HG03066 (cell line): ENCODE results near the gene KAT5.
"Not testable (repeated sequence)": the region's sequence is repeated elsewhere in the genome, so short reads cannot be mapped to it uniquely, and the experiment has no call there.

Experiments used
- ATAC-seq: cut with Tn5 transposase; IDR thresholded peaks from one replicate; pipeline ENCODE4 v1.9.1; 2021; ENCODE audit warnings: low read depth; ENCODE audit not compliant: unreplicated experiment

KAT5 gene

DNA sequence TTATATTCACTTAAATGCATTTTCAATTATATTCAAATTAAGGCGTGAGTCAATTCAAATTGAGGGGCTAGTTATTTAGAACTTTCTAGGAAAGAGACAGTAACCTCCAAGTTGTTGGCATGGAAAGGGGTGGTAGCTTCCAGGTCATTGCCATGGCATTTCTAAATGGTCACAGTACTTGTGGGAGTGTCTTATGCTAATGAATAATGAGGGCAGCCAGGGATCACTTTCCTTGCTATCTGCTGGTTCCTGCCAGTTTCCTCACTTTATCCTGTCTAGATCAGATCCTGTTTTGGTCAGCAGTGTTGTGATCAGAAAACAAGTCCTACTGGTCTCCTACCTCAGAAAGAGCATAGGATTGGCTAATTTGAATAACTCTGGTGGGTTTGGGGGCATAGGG, 30.3 kb downstream of the KAT5 start:
- ATAC-seq, result no peak

DNA sequence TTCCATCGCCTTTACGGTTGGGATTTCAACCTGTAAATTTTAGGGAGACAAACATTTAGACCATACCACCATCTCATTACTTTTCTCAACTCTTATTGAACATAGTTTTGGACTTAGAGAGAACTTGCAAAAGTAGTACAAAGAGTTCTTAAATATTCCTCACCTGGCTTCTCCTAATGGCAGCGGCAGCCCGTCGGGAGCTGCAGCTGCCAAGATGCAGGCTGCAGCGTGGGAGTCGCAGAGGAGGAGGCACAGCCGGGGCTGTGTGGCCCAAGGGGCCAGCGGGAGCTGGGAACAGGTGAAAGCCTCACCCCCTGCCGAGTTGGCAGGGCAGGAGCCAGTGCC, 31.6 kb downstream of the KAT5 start:
- ATAC-seq, result no peak

DNA sequence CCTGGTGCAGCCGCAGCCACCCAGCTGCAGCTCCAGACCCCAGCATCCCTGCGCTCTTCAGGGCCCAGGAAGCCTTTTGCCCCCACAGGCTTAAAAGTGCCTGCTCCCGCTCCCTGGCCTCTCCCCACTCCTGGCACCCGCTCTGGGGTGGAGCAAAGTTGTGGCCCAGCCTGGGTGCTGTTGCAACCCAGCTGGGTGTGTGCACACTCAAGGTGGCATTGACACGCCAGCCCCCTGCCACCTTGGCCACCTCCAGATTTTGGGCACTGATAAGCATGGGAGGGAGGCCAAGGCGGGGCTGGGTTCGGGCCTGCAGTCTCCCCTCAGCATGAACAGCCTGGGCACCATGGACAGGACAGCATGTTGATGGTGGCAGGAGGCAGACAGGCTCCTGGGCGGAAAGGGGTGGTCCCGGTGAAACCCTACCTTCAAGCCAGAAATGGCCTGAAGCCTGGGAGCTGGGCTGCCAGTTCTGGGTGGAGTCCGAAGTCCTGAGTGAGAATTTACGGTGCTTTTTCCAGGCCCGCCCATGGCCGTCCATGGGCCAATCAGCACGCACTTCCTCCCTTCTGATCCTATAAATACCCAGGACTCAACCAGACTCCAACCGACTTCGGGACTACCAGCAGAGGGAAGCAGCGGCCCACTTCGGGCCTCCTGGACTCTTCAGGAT, 32.1 kb downstream of the KAT5 start:
- ATAC-seq, result no peak

DNA sequence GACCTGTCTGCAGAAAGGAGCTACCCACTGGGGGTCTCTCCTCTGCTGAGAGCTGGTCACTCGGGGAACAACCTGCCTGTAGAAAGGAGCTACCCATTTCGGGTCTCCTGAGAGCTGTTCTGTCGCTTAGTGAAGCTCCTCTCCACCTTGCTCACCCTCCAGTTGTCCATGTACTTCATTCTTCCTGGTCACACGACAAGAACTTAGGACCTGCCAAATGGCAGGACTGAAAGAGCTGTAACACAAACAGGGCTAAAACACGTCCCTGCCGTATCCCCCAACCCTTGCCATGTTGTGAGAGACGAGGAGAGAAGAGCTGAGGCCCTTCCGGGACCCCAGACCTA, 32.6 kb downstream of the KAT5 start:
- ATAC-seq, result no peak

DNA sequence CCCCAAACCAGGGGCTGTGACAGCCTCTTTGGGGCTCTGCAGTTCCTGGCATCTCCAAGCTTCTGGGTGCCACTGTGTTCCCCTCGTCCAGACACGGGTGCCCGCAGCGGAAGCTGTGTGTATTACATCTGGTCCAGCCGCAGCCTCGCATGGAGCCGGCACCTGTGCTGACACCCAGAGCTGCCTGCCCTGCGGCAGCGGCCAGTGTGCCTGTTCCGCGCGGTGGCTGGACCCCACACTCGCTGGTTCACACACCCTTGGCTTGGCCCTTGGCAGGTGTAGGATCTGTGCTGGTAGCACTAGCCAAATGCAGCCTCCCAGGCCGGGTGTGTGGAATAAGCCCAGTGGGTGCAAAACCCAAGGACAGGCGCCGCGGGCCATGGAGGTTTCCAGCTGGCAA, 33.0 kb downstream of the KAT5 start:
- ATAC-seq, result no peak

DNA sequence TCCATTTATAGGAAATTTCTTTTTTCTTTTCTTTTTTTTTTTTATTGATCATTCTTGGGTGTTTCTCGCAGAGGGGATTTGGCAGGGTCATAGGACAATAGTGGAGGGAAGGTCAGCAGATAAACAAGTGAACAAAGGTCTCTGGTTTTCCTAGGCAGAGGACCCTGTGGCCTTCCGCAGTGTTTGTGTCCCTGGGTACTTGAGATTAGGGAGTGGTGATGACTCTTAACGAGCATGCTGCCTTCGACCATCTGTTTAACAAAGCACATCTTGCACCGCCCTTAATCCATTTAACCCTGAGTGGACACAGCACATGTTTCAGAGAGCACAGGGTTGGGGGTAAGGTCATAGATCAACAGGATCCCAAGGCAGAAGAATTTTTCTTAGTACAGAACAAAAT, 50.1 kb downstream of the KAT5 start:
- not testable (repeated sequence) for ATAC-seq

DNA sequence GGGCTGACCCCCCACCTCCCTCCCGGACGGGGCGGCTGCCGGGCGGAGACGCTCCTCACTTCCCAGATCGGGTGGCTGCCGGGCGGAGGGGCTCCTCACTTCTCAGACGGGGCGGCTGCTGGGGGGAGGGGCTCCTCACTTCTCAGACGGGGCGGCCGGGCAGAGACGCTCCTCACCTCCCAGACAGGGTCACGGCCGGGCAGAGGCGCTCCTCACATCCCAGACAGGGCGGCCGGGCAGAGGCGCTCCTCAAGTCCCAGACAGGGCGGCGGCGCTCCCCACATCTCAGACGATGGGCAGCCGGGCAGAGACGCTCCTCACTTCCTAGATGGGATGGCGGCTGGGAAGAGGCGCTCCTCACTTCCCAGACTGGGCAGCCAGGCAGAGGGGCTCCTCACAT, 50.8 kb downstream of the KAT5 start:
- not testable (repeated sequence) for ATAC-seq

DNA sequence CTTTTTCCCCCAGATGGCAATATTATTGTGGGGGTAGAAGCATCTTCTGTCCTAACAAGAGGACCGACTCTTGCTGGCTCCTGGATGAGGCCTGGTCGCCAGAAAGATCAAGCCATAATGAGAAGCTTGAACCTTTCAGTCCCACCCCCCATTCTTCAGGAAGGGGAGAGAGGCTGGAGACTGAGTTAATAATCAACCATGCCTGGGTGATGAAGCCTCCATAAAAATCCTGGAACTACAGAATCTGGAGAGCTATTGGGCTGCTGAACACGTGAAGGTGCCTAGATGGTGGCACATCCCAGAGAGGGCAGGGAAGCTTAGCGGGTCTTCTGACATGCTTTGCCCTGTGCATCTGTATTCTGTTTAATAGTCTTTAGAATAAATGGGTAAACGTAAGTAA, 52.4 kb downstream of the KAT5 start:
- ATAC-seq, result no peak

DNA sequence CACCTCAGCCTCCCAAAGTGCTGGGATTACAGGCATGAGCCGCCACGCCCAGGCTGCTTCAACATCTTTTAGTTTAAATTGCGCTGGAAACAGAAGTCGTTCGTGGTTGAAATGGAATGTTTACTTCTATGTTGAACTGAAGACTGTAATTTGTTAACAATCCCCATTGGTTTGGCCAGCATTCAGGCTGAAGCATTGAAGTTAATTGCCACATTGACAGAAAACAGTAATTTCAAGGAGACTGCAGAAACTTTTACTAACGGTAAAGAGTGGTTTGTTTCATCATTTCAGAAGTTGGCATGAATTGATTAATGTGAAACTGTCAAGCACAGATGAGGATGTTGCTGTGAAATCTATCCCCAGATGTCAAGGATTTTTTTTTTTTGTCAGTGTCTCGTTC, 54.5 kb downstream of the KAT5 start:
- no peak for ATAC-seq

DNA sequence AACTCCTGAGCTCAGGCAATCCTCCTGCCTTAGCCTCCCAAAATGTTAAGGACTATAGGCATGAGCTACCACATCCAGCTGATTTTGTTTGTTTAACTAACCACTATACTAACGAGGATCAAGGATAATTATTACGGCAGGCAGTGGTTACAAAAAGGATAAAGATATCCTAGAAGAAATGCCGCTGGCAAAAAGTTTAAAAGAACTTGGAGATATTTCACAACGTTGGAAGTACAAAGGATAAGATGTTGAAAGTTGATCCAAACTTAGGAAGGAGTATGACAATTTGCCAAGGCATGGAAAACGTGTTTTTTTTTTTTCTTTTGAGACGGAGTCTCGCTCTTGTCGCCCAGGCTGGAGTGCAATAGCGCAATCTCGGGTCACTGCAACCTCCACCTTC, 55.4 kb downstream of the KAT5 start:
- ATAC-seq, result no peak

DNA sequence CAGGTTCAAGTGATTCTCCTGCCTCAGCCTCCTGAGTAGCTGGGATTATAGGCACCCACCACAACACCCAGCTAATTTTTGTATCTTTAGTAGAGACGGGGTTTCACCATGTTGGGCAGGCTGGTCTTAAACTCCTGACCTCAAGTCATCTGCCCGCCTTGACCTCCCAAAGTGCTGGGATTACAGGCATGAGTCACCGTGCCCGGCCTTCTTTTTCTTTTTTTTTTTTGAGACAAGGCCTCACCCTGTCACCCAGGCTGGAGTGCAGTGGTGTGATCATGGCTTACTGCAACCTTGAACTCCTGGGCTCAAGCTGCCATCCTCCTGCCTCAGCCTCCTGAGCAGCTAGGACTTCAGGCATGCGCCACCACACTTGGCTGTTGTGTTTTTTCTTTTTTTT, 55.8 kb downstream of the KAT5 start:
- ATAC-seq, result not testable (repeated sequence)
